Fibroblast of pulmonary artery (primary cell): ENCODE measurements around the gene DMD.

ENCODE experiments used
- DNase-seq: peaks from one replicate; pipeline ENCODE4 v3.0.0-alpha.2; 2010; ENCODE audit warnings: low read depth
- H3K4me3 ChIP-seq: replicated peaks from 2 replicates; pipeline ENCODE4 v1.5.1; 2011; ENCODE audit warnings: low read depth, mild to moderate bottlenecking, control low read depth, low read length, moderate library complexity
- TF ChIP-seq, protein P1 (sequence below): IDR thresholded peaks from 2 replicates; pipeline ENCODE4 v1.5.1; 2011; ENCODE audit warnings: mild to moderate bottlenecking, control low read depth, low read length, inconsistent platforms; ENCODE audit errors: missing control alignments

Gene DMD

DNA sequence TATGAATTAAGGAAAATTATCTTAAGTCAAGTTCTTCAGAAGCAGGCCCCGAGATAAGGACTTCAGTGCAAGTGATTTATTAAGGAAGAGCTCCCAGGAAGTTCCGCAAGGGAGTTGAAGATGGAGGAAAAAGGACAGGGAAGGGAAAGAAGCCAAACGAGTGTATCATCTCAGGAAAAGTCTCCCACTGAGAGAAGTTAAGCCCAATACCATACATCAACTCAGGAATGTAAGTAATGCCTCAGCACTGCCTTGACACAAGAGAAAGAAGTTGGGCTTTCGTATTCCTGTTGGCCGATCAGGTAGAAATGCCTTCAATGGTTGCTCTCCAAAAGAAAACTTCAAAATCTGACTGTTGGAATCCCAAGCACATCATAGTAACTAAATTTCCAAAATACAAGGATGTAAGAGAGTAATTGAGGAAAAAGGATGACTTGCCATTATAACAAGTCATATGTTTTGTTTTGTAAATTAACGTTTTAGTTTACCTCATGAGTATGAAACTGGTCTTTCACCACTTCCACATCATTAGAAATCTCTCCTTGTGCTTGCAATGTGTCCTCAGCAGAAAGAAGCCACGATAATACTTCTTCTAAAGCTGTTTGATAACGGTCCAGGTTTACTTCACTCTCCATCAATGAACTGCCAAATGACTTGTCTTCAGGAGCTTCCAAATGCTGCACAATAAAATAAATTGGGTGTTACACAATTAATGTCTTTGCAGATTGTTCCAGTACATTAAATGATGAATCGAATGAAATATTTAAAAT is 566.7 kb downstream of the DMD start:
- H3K4me3 ChIP-seq: no peak overlapping the region
- TF ChIP-seq, protein P1, sequence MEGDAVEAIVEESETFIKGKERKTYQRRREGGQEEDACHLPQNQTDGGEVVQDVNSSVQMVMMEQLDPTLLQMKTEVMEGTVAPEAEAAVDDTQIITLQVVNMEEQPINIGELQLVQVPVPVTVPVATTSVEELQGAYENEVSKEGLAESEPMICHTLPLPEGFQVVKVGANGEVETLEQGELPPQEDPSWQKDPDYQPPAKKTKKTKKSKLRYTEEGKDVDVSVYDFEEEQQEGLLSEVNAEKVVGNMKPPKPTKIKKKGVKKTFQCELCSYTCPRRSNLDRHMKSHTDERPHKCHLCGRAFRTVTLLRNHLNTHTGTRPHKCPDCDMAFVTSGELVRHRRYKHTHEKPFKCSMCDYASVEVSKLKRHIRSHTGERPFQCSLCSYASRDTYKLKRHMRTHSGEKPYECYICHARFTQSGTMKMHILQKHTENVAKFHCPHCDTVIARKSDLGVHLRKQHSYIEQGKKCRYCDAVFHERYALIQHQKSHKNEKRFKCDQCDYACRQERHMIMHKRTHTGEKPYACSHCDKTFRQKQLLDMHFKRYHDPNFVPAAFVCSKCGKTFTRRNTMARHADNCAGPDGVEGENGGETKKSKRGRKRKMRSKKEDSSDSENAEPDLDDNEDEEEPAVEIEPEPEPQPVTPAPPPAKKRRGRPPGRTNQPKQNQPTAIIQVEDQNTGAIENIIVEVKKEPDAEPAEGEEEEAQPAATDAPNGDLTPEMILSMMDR: no peak
- DNase-seq: no peak

DNA sequence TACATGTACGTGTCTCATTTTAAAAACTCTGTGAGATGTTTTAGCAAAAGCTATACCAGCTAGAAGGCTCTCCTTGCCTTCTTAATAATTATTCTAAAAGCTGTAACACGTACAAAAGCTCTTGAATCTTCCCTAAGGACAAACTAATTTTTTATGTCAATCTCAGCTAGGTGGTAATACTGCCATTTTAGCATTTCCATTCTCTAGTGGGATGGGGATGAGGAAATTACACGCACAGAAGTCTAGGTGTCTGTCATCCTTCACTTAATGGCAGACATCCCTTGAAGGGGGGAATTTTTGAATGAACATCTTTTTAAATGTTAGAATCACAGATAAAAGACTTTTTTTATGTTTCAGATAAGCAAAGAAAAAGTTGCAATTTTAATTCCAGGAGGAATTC is 569.1 kb downstream of the DMD start:
- DNase-seq: no peak
- H3K4me3 ChIP-seq: no peak overlapping the region
- TF ChIP-seq, protein P1: no peak

DNA sequence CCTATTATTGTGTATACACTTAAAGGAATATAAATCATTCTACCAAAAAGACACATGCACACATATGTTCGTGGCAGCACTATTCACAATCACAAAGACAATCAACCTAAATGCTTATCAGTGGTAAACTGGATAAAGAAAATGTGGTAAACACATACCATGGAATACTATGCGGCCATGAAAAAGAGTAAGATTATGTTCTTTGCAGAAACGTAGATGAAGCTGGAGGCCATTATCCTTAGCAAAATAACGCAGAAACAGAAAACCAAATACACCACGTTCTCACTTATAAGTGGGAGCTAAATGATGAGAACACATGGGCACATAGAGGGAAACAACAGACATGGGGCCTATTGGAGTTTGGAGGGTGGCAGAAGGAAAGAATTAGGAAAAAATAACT is 593.2 kb downstream of the DMD start:
- H3K4me3 ChIP-seq: no peak overlapping the region

DNA sequence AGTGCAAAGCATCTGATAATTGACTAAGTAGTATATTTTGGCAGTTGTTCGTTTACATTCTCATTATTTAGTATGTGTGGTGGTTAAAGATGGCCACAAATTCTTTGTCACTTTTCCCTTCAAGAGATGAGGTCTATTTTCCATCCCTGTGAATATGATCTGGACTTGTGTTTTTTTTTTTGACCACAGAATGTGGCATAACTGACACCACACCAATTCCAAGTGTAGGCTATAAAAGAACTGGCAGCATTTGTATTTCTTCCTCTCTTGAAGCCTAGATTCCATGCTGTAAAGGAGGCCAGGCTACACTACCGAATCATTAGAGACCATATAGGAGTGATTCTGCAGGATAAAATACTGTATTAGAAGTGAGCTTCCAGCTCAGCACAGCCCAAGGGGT is 596.6 kb downstream of the DMD start:
- no peak overlapping the region for H3K4me3 ChIP-seq
- TF ChIP-seq, protein P1: no peak
- DNase-seq: no peak

More for the DNA sequence above, 593.2 kb downstream of the DMD start:
- TF ChIP-seq, protein P1: no peak
- no peak for DNase-seq

DNA sequence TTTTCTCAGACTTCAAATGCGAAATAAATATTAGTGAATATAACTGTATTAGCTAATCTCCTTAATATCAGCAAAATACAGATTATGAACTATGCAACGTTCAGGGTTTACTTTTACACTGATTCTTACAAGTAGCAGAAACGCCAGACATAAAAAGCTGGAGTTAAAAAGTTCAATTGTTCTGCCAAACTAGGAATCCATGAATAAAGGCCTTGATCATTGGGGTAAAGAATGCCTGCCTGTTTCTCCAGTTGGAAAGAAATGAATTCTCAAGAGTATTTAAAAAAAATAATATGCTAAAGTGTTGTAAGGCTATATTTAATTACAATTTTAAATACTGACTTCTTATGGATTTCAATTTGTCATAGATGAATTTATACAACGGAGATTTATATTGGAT is 612.2 kb downstream of the DMD start:
- H3K4me3 ChIP-seq: no peak overlapping the region
- TF ChIP-seq, protein P1: no peak
- DNase-seq: no peak

DNA sequence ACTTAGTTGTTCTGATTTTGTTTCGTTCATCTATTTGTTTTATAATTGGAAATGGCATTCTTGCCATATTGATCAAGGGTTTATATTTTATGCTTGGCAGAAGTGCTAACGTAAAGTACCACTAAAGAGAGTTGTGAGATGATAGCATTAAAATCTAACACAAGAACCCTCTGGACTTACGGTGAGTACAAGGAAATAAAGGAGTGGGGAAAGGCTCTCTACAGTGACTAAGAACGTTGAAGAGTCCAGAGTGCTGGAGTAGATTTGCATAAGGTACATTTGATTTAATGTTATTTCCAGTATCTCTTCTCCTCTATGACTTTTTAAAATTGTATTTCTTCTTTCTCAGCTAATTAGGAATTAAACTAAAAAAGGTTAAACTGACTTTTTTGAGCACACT is 612.6 kb downstream of the DMD start:
- TF ChIP-seq, protein P1: no peak

DNA sequence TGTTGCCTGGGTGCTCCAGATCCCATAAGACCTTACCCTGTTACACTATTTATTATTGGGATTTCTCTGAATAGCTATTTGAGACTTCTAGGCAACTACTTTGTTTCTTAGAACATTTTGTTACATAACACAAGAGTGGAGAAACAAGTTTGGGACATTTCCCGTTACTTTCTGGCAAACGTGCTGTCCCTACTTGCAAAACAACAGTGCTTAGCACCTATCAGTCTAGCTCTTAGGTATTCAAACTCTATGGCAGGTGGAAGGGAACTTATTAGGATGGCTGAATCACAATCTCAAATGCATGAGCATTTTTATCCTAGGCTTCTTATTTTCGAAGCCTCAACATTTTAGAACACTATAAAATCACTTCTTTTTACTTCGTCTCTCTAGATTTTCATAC is 613.6 kb downstream of the DMD start:
- TF ChIP-seq, protein P1: no peak
- H3K4me3 ChIP-seq: no peak overlapping the region
- no peak for DNase-seq

More for the DNA sequence above, 612.6 kb downstream of the DMD start:
- H3K4me3 ChIP-seq: no peak overlapping the region
- DNase-seq: no peak
